GM19099 (cell line): ENCODE measurements around the gene RNF5.

ENCODE experiments used
- POLR2A ChIP-seq: IDR thresholded peaks from 3 replicates; pipeline ENCODE4 v1.6.1; 2011; ENCODE audit warnings: low read depth; ENCODE audit not compliant: insufficient read length; ENCODE audit errors: extremely low read depth

Gene RNF5

DNA sequence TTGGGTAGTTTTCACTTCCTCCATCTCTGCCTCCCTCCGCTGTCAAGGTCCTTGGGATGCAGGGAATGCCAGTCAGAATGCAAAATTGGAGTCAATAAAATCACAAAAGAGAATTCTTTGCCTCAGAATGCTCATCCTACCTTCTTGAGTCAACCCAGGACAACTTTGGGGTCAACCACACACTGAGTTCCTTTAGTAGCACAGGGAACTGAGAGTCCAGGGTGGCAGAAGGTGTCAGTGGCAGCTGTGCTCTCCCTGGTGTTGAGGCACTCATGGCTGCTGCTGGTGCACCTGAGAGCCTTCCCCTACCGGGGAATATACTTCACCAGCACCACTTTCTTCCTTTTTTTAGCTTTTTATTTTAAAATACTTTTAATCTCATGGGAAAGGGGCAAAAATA lies 46.5 kb downstream of the RNF5 start:
- TF ChIP-seq POLR2A = no peak

DNA sequence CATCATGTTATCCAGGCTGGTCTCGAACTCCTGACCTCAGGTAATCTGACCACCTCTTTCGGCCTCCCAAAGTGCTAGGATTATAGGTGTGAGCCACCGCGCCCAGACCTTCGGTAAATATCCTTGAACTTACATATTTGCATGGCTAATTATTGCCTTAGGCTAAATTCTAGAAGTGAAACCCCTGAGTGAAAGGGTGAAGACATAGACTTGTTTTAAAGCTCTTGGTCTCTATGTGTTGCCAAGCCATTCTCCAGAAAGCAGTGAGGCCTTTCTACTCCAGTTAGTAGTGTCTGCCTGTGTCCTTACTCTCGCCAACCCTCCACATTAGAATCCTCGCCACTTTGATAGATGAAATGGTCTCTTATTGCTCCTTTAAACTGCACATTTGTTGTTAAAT lies 48.2 kb downstream of the RNF5 start:
- TF ChIP-seq POLR2A = no peak
